T47D (cell line): ENCODE measurements around the gene PAMR1.

Experiments
- DNase-seq, 2 experiments: peaks; one replicate each; pipeline versions ENCODE4 v3.0.0 to v3.0.0-alpha.2; 2011 to 2012; ENCODE audit warnings: low read depth in 1 of 2, low spot score in 1 of 2
- JUND ChIP-seq: IDR thresholded peaks from 2 replicates; pipeline ENCODE4 v1.6.1; 2012; ENCODE audit warnings: low read depth
- in situ Hi-C: cut with HindIII; loops from 2 replicates; pipeline ENCODE4 v1.10.0; 2016; ENCODE audit warnings: low sequenced_read_pairs, low pct_unique_long_range_greater_than_20kb

PAMR1 gene

DNA sequence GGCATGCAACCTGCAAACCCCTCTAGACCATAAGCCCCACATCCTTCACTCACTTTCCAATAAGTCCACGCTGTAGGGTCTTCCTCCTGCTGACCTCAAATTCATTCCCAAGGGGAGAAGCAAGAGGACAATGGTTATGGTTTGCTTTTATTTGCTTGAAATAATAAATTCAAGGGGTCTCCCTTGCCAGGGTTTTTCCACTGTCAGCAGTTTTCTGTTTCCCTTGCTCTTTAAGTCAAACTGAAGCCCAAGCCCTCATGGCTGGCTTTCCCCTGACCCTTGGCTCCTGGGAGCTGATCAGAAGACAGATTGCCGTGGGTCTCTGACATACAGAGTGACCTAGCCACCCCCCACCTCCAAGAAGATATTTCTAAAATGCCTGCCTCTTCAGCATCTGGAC is 109.9 kb downstream of the PAMR1 start:
- in situ Hi-C loops: no loop called here
- DNase-seq: no peak
- TF ChIP-seq JUND: no peak

DNA sequence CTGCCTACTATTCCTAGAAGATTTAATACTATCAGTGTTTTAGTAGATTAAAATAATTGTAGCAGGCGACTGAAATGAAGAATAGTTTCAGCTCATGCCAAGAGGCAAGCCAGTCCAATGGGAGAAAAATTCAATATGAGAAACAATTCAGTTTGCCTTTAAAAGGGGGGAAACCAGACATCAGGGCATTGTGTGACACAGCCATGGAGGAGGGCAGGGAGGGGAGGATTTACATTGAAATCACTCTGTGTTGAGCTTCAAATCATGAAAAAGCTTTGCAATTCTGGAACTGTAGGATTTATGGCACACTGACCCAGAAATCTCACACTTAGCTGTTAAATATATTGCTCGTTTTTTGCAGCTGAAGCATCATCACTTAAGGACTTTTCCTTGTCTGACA is 110.6 kb downstream of the PAMR1 start:
- in situ Hi-C loops: no loop called here
- TF ChIP-seq JUND: no peak
- no peak for DNase-seq

DNA sequence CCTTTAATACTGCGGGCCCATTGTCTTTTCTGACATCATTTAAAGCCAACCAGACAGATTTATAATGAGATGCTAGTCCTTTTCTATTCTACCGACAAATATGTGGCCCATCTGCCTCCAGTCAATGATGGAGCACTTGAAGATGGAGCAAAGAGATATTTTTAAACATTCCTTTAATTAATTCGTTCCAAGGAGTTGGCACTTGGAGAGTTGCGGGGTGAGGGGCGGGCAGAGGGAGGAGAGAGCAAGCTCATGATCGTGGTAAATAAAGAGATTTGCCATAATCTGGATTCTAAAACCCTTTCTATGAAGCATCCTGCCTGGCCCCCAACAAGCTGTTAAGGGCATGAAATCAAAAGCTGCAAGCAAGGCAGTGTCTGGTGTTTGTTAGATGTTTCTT is 111.1 kb downstream of the PAMR1 start:
- no peak for TF ChIP-seq JUND
- in situ Hi-C loops: no loop called here

DNA sequence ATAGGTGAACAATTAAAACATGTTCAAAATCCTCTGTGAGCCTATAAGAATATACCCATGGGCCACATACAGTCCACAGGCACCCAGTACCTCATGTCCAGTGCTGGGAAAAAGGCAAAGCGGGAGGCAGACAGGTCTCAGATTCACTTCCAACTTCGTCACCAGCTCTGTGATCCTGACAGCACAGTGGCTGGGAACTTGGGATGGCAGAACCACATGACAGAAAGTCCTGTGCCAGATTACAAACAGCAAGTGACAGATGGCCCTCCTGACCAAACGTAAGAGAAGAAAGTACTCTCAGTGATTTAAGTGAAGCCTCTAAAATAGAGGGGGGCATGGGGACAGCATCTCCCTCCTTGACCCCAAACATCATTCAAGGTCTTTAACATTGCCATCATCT is 111.8 kb downstream of the PAMR1 start:
- no peak for TF ChIP-seq JUND
- no peak for DNase-seq
- in situ Hi-C loops: no loop called here

More for the DNA sequence above, 111.1 kb downstream of the PAMR1 start:
- no peak for DNase-seq

DNA sequence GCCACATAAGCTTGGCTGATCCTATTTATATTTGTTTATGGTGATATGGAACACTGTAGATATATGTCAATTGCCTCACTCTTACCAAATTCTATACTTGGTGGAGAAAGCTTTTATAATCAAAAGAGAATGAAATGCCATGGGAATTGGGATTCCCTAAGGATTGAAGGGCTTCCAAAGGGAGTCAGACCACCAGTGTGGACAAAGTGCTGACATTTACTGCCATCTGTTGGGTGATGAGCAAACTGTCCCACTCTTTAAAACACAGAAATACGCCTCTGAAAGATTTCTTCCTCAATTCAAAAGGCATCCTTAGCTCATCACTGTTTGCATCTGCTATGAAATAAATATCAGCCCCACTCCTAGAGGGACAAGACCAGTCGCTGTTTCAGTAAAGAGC is 113.1 kb downstream of the PAMR1 start:
- TF ChIP-seq JUND: no peak
- in situ Hi-C loops: no loop called here
- DNase-seq: peak; percentile 24 to 51

DNA sequence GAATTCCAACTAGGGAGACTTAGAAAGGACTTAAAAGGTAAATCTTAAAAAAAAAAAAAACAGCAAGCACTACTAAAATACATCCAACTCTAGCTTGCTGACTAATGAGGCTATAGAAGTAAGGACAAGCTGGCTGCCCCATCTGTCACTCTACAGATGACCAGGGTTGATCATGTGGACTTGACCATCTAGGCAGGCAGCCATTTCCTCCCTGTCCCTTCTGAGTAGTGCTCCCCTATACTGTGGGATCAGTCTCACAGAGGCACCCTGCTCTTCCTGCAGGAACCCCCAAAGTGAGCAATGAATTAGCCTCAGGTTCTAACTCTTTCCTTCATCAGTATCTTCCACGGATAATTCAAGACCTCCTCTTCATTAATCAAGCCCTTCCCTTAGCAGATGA is 118.4 kb downstream of the PAMR1 start:
- in situ Hi-C loops: no loop called here
- no peak for DNase-seq

DNA sequence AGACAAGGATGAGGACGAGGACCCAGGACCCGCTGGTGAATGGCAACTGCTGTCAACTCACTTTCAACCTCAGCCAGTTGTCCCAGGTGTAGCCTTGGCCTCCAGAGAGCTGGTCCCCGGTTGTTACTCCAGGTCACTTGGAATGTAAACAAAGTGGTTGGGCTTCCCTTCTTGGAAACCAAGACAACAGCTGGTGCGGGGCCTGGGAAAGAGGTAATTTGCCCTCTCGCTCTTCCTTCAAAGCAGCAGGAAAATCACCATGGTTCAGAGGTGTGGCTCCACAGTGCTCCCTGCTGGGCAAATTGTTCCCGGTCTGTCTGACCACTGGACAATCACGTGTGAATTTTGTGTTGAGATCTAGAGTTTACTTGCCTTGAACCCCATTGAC is 121.0 kb downstream of the PAMR1 start:
- in situ Hi-C loops: no loop called here

More for the DNA sequence above, 118.4 kb downstream of the PAMR1 start:
- TF ChIP-seq JUND: no peak

DNA sequence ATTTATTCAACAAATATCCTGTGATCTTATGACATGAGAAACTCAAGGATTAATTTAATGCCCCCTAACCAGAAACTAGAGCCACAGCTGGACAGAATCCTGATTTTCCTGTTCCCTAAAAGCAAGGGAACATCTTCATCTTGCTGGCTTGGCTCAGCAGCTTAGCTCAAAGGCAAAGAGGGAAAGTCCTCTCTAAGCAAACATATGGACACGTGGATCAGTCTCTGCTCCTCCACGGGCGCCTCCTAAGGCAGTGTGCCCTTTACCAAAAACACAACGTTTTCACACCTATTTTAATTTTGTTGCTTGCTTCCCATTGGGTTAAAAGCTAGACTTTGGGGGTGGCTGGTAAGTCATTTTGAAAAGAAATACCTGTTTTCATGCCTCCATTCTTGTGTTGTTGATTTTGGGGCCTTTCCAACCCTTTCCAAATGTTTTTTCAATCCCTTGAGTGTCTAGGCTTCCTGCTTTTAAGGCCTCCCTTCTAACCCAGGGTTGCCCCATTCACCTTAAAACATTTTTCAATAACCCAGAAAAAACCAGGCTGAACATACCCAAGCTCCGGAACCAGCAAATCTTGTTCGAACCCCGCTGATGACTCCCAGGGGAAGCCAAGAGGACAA is 121.5 kb downstream of the PAMR1 start:
- in situ Hi-C loops: no loop called here
- peak in 1 of 2 experiments; percentile 70 for DNase-seq

More for the DNA sequence above, 121.0 kb downstream of the PAMR1 start:
- DNase-seq: peak in 1 of 2 experiments; percentile 70
- TF ChIP-seq JUND: no peak

DNA sequence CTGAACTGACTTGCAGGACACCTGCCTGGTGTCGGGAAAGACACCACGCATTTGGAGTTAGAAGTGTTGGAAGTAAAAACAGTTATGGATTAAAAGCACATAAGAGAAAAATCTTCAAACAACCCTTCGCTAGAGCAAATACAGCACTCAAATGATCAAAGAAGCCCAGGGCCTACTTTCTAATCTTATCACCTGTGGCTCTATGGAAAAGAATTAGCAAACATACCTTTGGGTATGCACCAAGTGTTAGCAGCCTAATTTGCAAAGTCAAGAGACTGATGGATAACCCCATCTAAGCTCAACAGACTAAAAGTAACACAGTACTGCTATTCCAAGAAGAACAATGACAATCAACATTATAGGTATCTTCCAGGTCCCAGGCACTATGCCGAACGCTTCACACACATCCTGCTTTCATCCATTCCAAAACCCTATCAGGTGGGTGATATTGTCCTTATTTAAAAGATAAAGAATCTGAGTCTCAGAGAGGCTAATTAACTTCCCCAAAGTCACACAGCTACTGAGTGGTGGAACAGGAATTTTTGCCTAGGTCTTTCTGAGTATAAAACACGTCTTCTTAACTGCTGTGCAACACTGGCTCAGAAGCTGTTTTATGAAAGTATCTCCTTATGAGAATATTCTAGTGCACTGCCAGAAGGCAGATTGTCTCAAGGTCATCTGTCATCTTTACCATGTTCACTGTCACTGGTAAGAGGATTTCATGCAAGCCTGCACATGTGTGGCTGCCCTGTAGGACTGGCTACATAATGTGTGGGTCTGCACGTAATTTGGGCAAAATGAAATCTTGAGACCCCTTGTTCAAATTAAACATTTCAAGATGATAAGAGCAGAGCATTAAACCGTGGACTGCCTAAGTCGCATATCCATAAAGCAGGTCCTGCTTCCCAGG is 122.4 kb downstream of the PAMR1 start:
- in situ Hi-C loops: no loop called here
- no peak for TF ChIP-seq JUND

More for the DNA sequence above, 121.5 kb downstream of the PAMR1 start:
- no peak for TF ChIP-seq JUND

DNA sequence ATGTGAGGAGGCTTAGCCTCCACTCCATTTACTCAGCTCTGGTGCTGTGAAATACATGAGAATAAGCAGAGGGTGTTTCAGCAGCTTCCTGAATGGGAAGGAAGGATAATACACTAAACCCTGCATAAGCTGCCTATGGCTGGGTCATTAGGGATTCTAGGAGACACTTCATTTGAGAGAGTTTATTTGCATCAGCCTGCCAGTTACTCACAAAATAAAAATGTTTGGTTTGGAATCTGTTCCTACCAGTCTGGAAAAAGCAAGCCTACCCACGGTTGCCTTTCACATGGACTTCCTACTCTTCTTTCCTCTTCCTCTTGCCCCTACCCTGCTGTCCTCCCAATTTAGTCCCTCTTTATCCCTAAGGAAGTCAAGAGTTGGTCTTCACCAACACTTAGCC is 126.5 kb downstream of the PAMR1 start:
- TF ChIP-seq JUND: no peak
- no peak for DNase-seq
- in situ Hi-C loops: no loop called here

More for the DNA sequence above, 122.4 kb downstream of the PAMR1 start:
- DNase-seq: no peak

DNA sequence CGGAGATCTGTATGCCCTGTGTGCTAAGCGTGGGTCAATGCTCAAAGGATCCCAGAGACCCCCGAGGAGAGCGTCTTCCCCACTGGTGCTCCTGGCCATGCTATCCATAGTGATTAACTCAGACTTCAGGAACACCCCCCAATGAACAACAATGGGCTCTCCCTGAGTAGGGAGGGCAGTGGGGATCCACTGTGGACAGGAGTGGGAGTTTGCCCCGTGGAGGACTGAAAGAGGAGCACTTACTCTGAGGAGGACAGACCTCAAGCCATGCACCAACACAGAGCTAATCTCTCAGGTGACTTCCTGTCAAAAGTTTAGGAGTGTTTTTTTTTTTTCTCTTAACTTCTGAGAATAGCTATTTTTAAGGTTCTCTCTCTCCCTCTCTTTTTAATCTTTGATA is 130.5 kb downstream of the PAMR1 start:
- DNase-seq: no peak
- in situ Hi-C loops: no loop called here
- no peak for TF ChIP-seq JUND

DNA sequence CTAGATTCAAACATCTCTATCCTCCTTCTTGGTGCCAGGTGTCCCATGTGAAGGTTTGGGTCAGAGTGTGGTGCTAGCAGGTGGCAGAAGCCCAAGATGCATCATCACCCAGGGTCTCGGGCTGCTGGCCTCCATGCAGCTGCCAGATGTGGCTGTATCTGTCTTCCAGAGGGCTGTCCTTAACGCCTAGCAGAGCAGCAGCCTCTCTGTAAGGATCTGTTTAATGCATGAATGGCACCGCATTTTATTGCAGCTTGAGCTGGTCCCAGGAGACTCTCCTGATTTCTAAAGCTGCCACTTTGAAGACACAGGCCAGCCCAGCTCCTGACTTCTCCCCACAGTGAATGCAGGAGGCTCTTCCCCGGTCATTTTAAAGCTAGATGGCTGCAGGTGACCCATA is 132.3 kb downstream of the PAMR1 start:
- no peak for DNase-seq
- in situ Hi-C loops: no loop called here
- no peak for TF ChIP-seq JUND
